Measurements from ENCODE around the gene KLRB1. TPM values are rescaled to one million over a fixed set of nuclear protein-coding genes. Genes with fewer than 3 reads are reported as not detected.

KLRB1 gene
- total RNA-seq, 1 experiment from 2014 or later = not detected

GRCh38 chr12:9632766-9633165, 25.1 kb upstream of the KLRB1 start:
- ChIA-PET CTCF (interaction anchor here (1.2 to 8.3 kb wide), 6 partner anchors 10 to 302 kb away, joined by 3 to 108 read pairs (median 5); no protein-coding TSS in a partner anchor), POLR2A (no interaction called here)
- H3K27ac Mint-ChIP-seq (ENCODE audit: low read depth, unreplicated experiment) = no peak overlapping the region
- H3K27me3 Mint-ChIP-seq (ENCODE audit: insufficient read depth, unreplicated experiment) = no peaks in the 10 kb centered on the region
- H3K4me1 Mint-ChIP-seq (ENCODE audit: insufficient read depth, unreplicated experiment) = no peaks in the 10 kb centered on the region
- intact Hi-C loops (cut with micrococcal nuclease) = no loop called here
- no peak for DNase-seq (ENCODE audit: unreplicated experiment)
- H3K36me3 Mint-ChIP-seq (ENCODE audit: insufficient read depth, unreplicated experiment) = no peaks in the 10 kb centered on the region
- TF ChIP-seq CTCF (IDR thresholded peaks at IDR 0.05; ENCODE audit: unreplicated experiment) = no peak
- no peak overlapping the region for H3K4me3 Mint-ChIP-seq (ENCODE audit: unreplicated experiment)
- BruUV-seq (replicated peaks) = no TSS peak
- H3K9me3 Mint-ChIP-seq (ENCODE audit: unreplicated experiment) = no peaks in the 10 kb centered on the region

- ChIA-PET CTCF (no interaction called here), POLR2A (interaction anchor here (0.6 kb wide), 1 partner anchor 42 kb away, joined by 3 read pairs; no protein-coding TSS in a partner anchor)
- Mint-ChIP-seq H3K27ac (ENCODE audit: low read depth, unreplicated experiment) (no peak overlapping the region), H3K4me1 (ENCODE audit: insufficient read depth, unreplicated experiment) (peaks cover 8% of the 10 kb centered on the region), H3K9me3 (ENCODE audit: unreplicated experiment) (no peaks in the 10 kb centered on the region), H3K27me3 (ENCODE audit: insufficient read depth, unreplicated experiment) (no peaks in the 10 kb centered on the region), H3K36me3 (ENCODE audit: insufficient read depth, unreplicated experiment) (no peaks in the 10 kb centered on the region), H3K4me3 (ENCODE audit: unreplicated experiment) (no peak overlapping the region)
- TF ChIP-seq CTCF (IDR thresholded peaks at IDR 0.05; ENCODE audit: unreplicated experiment) = no peak
- no peak for DNase-seq (ENCODE audit: unreplicated experiment)
- intact Hi-C loops (cut with micrococcal nuclease) = no loop called here
- no TSS peak for BruUV-seq (replicated peaks)
Measured at GRCh38 chr12:9626821-9627220, 19.1 kb upstream of the KLRB1 start.

GRCh38 chr12:9626291-9626690, 18.6 kb upstream of the KLRB1 start:
- intact Hi-C loops (cut with micrococcal nuclease) = no loop called here
- no peak for DNase-seq (ENCODE audit: unreplicated experiment)
- BruUV-seq (replicated peaks) = no TSS peak
- ChIA-PET CTCF (no interaction called here), POLR2A (interaction anchor here (0.6 kb wide), 1 partner anchor 42 kb away, joined by 3 read pairs; no protein-coding TSS in a partner anchor)
- Mint-ChIP-seq H3K27me3 (ENCODE audit: insufficient read depth, unreplicated experiment) (no peaks in the 10 kb centered on the region), H3K4me3 (ENCODE audit: unreplicated experiment) (no peak overlapping the region), H3K4me1 (ENCODE audit: insufficient read depth, unreplicated experiment) (peaks cover 8% of the 10 kb centered on the region), H3K9me3 (ENCODE audit: unreplicated experiment) (no peaks in the 10 kb centered on the region), H3K27ac (ENCODE audit: low read depth, unreplicated experiment) (no peak overlapping the region), H3K36me3 (ENCODE audit: insufficient read depth, unreplicated experiment) (no peaks in the 10 kb centered on the region)
- TF ChIP-seq CTCF (IDR thresholded peaks at IDR 0.05; ENCODE audit: unreplicated experiment) = no peak

- no peak for TF ChIP-seq CTCF (IDR thresholded peaks at IDR 0.05; ENCODE audit: unreplicated experiment)
- POLR2A ChIA-PET = no interaction called here
- Mint-ChIP-seq H3K9me3 (ENCODE audit: unreplicated experiment) (no peaks in the 10 kb centered on the region), H3K27me3 (ENCODE audit: insufficient read depth, unreplicated experiment) (no peaks in the 10 kb centered on the region), H3K36me3 (ENCODE audit: insufficient read depth, unreplicated experiment) (no peaks in the 10 kb centered on the region), H3K4me1 (ENCODE audit: insufficient read depth, unreplicated experiment) (peaks cover 8% of the 10 kb centered on the region), H3K27ac (ENCODE audit: low read depth, unreplicated experiment) (no peak overlapping the region), H3K4me3 (ENCODE audit: unreplicated experiment) (no peak overlapping the region)
- intact Hi-C loops (cut with micrococcal nuclease) = no loop called here
- BruUV-seq (replicated peaks) = no TSS peak
- no peak for DNase-seq (ENCODE audit: unreplicated experiment)
- CTCF ChIA-PET = interaction anchor here (0.8 to 1.8 kb wide), 3 partner anchors 9 to 84 kb away, joined by 3 to 11 read pairs (median 7); no protein-coding TSS in a partner anchor
Measured at GRCh38 chr12:9625019-9625418, 17.3 kb upstream of the KLRB1 start.

Measured in MCF 10A (cell line).